Panc1 (cell line): Measurements from ENCODE around the gene GPC6.

ENCODE experiments used
- POLR2AphosphoS5 ChIP-seq: IDR thresholded peaks from 2 replicates; pipeline ENCODE4 v1.6.1; 2012; ENCODE audit warnings: mild to moderate bottlenecking, low read depth, low read length, moderate library complexity
- REST ChIP-seq, 2 experiments: IDR thresholded peaks; 2 replicates each; pipeline ENCODE4 v1.6.1; 2011 to 2012; ENCODE audit warnings: low read depth in 2 of 2, control low read depth in 1 of 2, low read length in 1 of 2, mild to moderate bottlenecking in 1 of 2, moderate library complexity in 1 of 2; ENCODE audit not compliant: insufficient read depth in 1 of 2
- SIN3A ChIP-seq: IDR thresholded peaks from 2 replicates; pipeline ENCODE4 v1.6.1; 2012; ENCODE audit warnings: low read depth, mild to moderate bottlenecking, low read length, moderate library complexity, borderline replicate concordance; ENCODE audit not compliant: insufficient read depth
- TCF7L2 ChIP-seq: IDR thresholded peaks from 2 replicates; pipeline ENCODE4 v1.6.1; 2011; ENCODE audit warnings: mild to moderate bottlenecking, low read depth, low read length, inconsistent platforms
- TF ChIP-seq, protein P1 (sequence below): fragments of 450-650 bp; IDR thresholded peaks from 2 replicates; pipeline ENCODE4 v1.5.1; 2017; ENCODE audit warnings: mild to moderate bottlenecking

DNA sequence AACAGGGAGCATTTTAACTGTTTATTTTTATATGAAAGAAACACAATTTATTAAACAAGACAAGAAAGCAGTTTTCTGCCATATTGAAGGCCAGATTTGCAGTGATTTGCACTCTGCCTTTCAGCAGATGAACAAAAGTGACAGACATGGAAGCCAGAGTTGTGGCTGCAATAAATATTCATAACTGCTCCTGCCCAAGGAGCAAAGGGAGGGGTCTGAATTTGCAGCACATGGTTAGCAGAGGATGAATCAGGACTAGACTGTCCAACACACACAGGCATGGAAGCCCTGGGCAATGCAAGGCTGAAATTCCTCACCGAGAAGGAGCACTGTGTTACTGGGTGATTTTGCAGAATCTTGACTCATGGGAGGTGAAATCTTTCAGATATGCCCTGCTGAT lies 834.7 kb downstream of the GPC6 start:
- TF ChIP-seq, protein P1, sequence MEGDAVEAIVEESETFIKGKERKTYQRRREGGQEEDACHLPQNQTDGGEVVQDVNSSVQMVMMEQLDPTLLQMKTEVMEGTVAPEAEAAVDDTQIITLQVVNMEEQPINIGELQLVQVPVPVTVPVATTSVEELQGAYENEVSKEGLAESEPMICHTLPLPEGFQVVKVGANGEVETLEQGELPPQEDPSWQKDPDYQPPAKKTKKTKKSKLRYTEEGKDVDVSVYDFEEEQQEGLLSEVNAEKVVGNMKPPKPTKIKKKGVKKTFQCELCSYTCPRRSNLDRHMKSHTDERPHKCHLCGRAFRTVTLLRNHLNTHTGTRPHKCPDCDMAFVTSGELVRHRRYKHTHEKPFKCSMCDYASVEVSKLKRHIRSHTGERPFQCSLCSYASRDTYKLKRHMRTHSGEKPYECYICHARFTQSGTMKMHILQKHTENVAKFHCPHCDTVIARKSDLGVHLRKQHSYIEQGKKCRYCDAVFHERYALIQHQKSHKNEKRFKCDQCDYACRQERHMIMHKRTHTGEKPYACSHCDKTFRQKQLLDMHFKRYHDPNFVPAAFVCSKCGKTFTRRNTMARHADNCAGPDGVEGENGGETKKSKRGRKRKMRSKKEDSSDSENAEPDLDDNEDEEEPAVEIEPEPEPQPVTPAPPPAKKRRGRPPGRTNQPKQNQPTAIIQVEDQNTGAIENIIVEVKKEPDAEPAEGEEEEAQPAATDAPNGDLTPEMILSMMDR: no peak
- TF ChIP-seq POLR2AphosphoS5: no peak
- TF ChIP-seq REST (IDR thresholded peaks at IDR 0.05; ENCODE audit: insufficient read depth in 1 of 2, low read depth in 2 of 2, low read length in 1 of 2): no peak
- TF ChIP-seq SIN3A: no peak
- TF ChIP-seq TCF7L2: no peak
